ENCODE measurements around the gene UGT1A5. TPM values are rescaled to one million over a fixed set of nuclear protein-coding genes. Genes with fewer than 3 reads are reported as not detected.

UGT1A5 gene
- total RNA-seq, 1 experiment from 2014 or later: not detected

GRCh38 chr2:233691443-233692433 is 21.0 kb upstream of the UGT1A5 start:
- Histone ChIP-seq H3K4me3 (ENCODE audit: low read depth, low read length, poor library complexity, severe bottlenecking) (no peak overlapping the region), H3K9me3 (ENCODE audit: low read depth, low read length, poor library complexity, severe bottlenecking) (no peaks in the 10 kb centered on the region), H3K27me3 (replicated peaks; ENCODE audit: insufficient read depth, low read depth, low read length, poor library complexity) (no peaks in the 10 kb centered on the region), H3K4me1 (ENCODE audit: insufficient read depth, low read length, poor library complexity, severe bottlenecking) (no peaks in the 10 kb centered on the region), H3K36me3 (ENCODE audit: insufficient read depth, low read length, poor library complexity, severe bottlenecking) (no peaks in the 10 kb centered on the region), H3K27ac (ENCODE audit: low read depth, low read length, poor library complexity, severe bottlenecking) (no peak overlapping the region)
- no TSS peak for BruUV-seq (replicated peaks)
- CTCF ChIA-PET: no interaction called here
- POLR2A ChIA-PET (ENCODE audit: low non-redundant PET): interaction anchor here (0.6 kb wide), 1 partner anchor 12 kb away, joined by 3 read pairs; no protein-coding TSS in a partner anchor
- intact Hi-C loops (cut with micrococcal nuclease; ENCODE audit: unreplicated experiment): no loop called here
- TF ChIP-seq EZH2 (IDR thresholded peaks at IDR 0.05; ENCODE audit: borderline replicate concordance, low read depth, low read length, poor library complexity, severe bottlenecking): no peak
- TF ChIP-seq CTCF (conservative IDR thresholded peaks at IDR 0.05; ENCODE audit: low read depth, low read length): no peak
- DNase-seq (ENCODE audit: low spot score): no peak

- Histone ChIP-seq H3K36me3 (ENCODE audit: insufficient read depth, low read length, poor library complexity, severe bottlenecking) (no peaks in the 10 kb centered on the region), H3K27me3 (replicated peaks; ENCODE audit: insufficient read depth, low read depth, low read length, poor library complexity) (no peaks in the 10 kb centered on the region), H3K9me3 (ENCODE audit: low read depth, low read length, poor library complexity, severe bottlenecking) (no peaks in the 10 kb centered on the region), H3K27ac (ENCODE audit: low read depth, low read length, poor library complexity, severe bottlenecking) (no peak within 1 kb of the TSS), H3K4me3 (ENCODE audit: low read depth, low read length, poor library complexity, severe bottlenecking) (no peak within 1 kb of the TSS), H3K4me1 (ENCODE audit: insufficient read depth, low read length, poor library complexity, severe bottlenecking) (no peaks in the 10 kb centered on the region)
- ChIA-PET CTCF (no interaction called here), POLR2A (ENCODE audit: low non-redundant PET) (interaction anchor here (0.6 kb wide), 1 partner anchor 52 kb away, joined by 4 read pairs; no protein-coding TSS in a partner anchor)
- intact Hi-C loops (cut with micrococcal nuclease; ENCODE audit: unreplicated experiment): no loop called here
- BruUV-seq (replicated peaks): no TSS peak
- no peak for DNase-seq (ENCODE audit: low spot score)
- no peak for TF ChIP-seq CTCF (conservative IDR thresholded peaks at IDR 0.05; ENCODE audit: low read depth, low read length)
- no peak for TF ChIP-seq EZH2 (IDR thresholded peaks at IDR 0.05; ENCODE audit: borderline replicate concordance, low read depth, low read length, poor library complexity, severe bottlenecking)
Observed at GRCh38 chr2:233692648-233693047, 20.1 kb upstream of the UGT1A5 start, which contains the start of gene UGT1A6. Gene UGT1A6 (plus strand): TSS chr2:233692890. CDS start chr2:233693005, 115 bp downstream.

GRCh38 chr2:233693963-233694362 is 18.7 kb upstream of the UGT1A5 start:
- POLR2A ChIA-PET (ENCODE audit: low non-redundant PET): no interaction called here
- no peak overlapping the region for H3K4me3 ChIP-seq (ENCODE audit: low read depth, low read length, poor library complexity, severe bottlenecking)
- no peaks in the 10 kb centered on the region for H3K27me3 ChIP-seq (replicated peaks; ENCODE audit: insufficient read depth, low read depth, low read length, poor library complexity)
- CTCF ChIA-PET: no interaction called here
- H3K4me1 ChIP-seq (ENCODE audit: insufficient read depth, low read length, poor library complexity, severe bottlenecking): no peaks in the 10 kb centered on the region
- no peak for DNase-seq (ENCODE audit: low spot score)
- no peak for TF ChIP-seq EZH2 (IDR thresholded peaks at IDR 0.05; ENCODE audit: borderline replicate concordance, low read depth, low read length, poor library complexity, severe bottlenecking)
- no peak for TF ChIP-seq CTCF (conservative IDR thresholded peaks at IDR 0.05; ENCODE audit: low read depth, low read length)
- no peaks in the 10 kb centered on the region for H3K9me3 ChIP-seq (ENCODE audit: low read depth, low read length, poor library complexity, severe bottlenecking)
- no peak overlapping the region for H3K27ac ChIP-seq (ENCODE audit: low read depth, low read length, poor library complexity, severe bottlenecking)
- intact Hi-C loops (cut with micrococcal nuclease; ENCODE audit: unreplicated experiment): no loop called here
- no TSS peak for BruUV-seq (replicated peaks)
- no peaks in the 10 kb centered on the region for H3K36me3 ChIP-seq (ENCODE audit: insufficient read depth, low read length, poor library complexity, severe bottlenecking)

Data from A673 (cell line).